ENCODE results near the gene AUTS2. TPM values are rescaled to one million over a fixed set of nuclear protein-coding genes. Genes with fewer than 3 reads are reported as not detected.

The AUTS2 gene
- total and polyA plus RNA-seq, 11 donors: 3.4 to 14.0 (median 7.3) TPM

DNA sequence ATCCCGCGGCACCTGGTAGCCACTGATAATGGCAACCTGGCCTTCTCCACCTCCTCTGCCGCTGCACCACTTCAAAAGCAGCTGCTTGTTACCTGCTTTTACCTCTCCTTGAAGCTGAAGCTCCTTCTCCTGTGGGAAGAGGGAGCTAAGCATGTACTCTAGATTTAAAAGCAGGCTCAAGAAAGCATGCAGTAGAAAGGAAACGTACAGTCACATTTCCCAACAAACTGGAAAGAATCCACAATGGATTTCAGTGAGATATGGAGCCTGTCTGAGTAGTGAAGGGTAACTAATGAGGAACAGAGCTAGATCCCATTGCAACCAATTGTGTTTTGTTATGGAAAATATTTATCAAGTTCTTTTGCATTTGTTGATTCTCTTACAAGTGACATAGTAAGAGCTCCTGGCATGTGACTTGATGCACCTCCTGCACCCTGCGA is 1076.3 kb downstream of the AUTS2 start:
- Histone ChIP-seq H3K27me3 (no peaks in the 10 kb centered on the region), H3K4me1 (peaks cover 0 to 14% (median 0%) of the 10 kb centered on the region in 12 donors), H3K4me3 (no peak overlapping the region), H3K36me3 (no peaks in the 10 kb centered on the region), H3K27ac (no peak overlapping the region), H3K9me3 (no peaks in the 10 kb centered on the region)
- ATAC-seq (no peak), DNase-seq (no peak)
- 85 to 90% (median 86%) methylated on average over 5 of the region's 5 CpGs for WGBS, 4 donors
- no peak for TF ChIP-seq POLR2A (IDR thresholded peaks at IDR 0.05)
- no peak for TF ChIP-seq CTCF (IDR thresholded peaks at IDR 0.05)
- intact Hi-C loops (cut with DNase I): no loop called here

DNA sequence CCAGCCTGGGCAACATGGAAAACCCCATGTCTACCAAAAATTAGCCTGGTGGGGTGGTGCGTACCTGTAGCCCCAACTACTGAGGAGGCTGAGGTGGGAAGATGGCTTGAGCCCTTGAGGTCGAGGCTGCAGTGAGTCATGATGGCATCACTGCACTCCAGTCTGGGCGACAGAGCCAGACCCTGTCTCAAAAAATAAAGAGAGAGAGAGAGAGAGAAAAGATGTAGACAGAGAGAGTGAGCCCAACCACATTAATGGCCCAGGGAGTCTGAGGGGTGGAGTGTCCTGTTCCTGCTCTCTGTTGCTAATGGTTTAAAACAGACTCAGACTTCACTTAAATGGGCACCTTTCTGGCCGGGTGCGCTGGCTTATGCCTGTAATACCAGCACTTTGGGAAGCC is 1078.0 kb downstream of the AUTS2 start:
- Histone ChIP-seq H3K4me1 (peaks cover 0 to 19% (median 0%) of the 10 kb centered on the region in 12 donors), H3K36me3 (no peaks in the 10 kb centered on the region), H3K9me3 (no peaks in the 10 kb centered on the region), H3K4me3 (no peak overlapping the region), H3K27me3 (no peaks in the 10 kb centered on the region), H3K27ac (no peak overlapping the region)
- WGBS, 4 donors: 93 to 97% (median 96%) methylated on average over 5 of the region's 5 CpGs
- TF ChIP-seq CTCF (IDR thresholded peaks at IDR 0.05): no peak
- no peak for TF ChIP-seq POLR2A (IDR thresholded peaks at IDR 0.05)
- DNase-seq (no peak), ATAC-seq (no peak)
- intact Hi-C loops (cut with DNase I): no loop called here

- Histone ChIP-seq H3K27ac (peak overlapping the region in 1 of 12 donors; percentile 50), H3K4me3 (no peak overlapping the region), H3K4me1 (peaks cover 0 to 30% (median 0%) of the 10 kb centered on the region in 12 donors), H3K36me3 (no peaks in the 10 kb centered on the region), H3K27me3 (no peaks in the 10 kb centered on the region), H3K9me3 (no peaks in the 10 kb centered on the region)
- 60 to 93% (median 86%) methylated on average over 4 of the region's 4 CpGs for WGBS, 4 donors
- TF ChIP-seq POLR2A (IDR thresholded peaks at IDR 0.05): no peak
- no peak for TF ChIP-seq CTCF (IDR thresholded peaks at IDR 0.05)
- ATAC-seq (no peak), DNase-seq (no peak)
- intact Hi-C loops (cut with DNase I): no loop called here
These were observed 1080.5 kb downstream of the AUTS2 start for GRCh38 chr7:70678621-70679251.

- WGBS, 4 donors: 80 to 92% (median 88%) methylated on average over 4 of the region's 4 CpGs
- Histone ChIP-seq H3K4me1 (peaks cover 0 to 30% (median 0%) of the 10 kb centered on the region in 12 donors), H3K4me3 (no peak overlapping the region), H3K27ac (peak overlapping the region in 1 of 12 donors; percentile 50), H3K36me3 (no peaks in the 10 kb centered on the region), H3K27me3 (no peaks in the 10 kb centered on the region), H3K9me3 (no peaks in the 10 kb centered on the region)
- TF ChIP-seq POLR2A (IDR thresholded peaks at IDR 0.05) (no peak), CTCF (IDR thresholded peaks at IDR 0.05) (no peak)
- DNase-seq (no peak), ATAC-seq (peak in 1 of 4 donors; percentile 34)
- intact Hi-C loops (cut with DNase I): no loop called here
These were observed 1081.4 kb downstream of the AUTS2 start for GRCh38 chr7:70679661-70680060.
